ENCODE measurements around the gene SIK3.
"Not testable (repeated sequence)": the region's sequence is repeated elsewhere in the genome, so short reads cannot be mapped to it uniquely, and the experiment has no call there.

The SIK3 gene

DNA sequence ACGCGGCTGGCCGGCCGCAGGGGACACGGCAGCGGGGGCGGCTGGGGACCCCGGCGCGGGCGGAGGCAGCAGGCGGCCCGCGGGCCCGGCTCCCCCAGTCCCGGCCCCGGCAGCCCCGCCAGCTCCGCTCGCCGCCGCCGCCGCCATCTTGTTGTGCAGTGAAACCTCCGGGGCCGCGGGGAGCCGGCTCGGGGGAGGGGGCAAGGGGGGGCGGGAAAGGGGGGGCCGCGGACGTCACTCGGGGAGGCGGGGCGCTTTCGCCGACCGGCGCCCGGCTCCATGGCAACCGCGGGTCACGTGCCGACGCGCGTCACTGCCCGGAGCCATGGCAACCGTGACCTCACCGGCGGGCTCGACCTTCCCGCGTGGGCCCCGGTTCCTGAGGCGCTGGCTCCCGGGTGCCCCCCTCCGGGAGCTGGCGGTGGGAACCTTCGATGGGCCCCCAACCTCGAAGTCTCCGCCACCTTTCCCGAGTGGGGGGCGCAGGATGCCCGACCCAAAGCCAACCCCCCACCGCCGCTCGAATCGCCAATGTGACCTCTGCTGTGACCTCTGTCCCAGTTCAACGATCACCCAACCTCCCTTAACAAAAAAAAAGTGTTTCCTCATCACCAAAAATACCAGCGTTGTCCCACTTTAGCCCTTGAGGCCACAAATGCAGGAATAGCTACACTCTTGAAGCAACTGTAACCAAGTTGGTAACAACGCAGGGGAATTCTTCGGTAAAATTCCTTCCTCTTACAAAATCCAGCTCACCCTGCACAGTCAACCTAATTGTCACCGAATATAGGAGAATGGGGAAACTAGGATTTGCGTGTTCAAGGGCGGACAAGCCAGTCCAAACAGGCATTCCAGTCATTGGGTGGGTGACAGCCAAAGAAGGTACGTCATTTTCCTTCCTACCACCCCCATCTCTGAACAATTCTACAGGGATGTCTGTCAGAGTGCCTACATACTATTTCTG, at the start of gene SIK3:
Gene SIK3 (minus strand): TSS at position 160 of the 964 bp plus-strand sequence. CDS start 13 bp downstream, at position 147.
- peak; percentile 90 for DNase-seq (ENCODE audit: low read depth)

DNA sequence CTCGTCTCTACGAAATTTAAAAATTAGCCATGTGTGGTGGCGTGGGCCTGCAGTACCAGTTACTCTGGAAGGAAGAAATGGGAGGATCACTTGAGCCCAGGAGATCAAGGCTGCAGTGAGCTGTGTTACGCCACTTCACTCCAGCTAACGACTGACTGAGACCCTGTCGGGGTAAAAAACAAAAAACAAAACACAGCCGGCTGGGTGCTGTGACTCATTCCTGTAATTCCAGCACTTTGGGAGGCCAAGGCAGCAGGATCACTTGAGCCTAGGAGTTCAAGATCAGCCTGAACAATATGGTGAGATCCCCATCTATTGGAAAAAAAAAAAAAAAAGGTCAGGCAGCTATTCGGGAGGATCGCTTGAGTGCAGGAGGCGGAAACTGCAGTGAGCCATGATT, 48.3 kb upstream of the SIK3 start:
- no peak for DNase-seq (ENCODE audit: low read depth)

DNA sequence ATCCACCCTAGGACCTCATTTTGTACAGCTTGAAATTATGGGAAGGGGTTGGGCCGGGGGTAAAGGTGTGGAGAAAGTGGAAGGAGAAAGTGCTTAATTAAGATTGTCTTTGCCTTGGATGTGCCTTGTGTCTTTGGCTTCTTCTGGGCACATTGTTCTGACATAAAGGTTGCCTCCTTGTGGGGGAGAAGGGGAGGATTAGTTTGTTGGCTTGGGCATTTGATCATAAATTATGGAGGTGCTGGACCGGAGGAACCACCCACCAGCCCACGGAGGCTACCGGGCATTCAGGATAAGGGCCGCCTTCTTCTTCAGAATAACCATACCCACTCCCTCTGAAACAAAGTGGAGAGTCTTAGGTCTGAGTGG, 47.1 kb upstream of the SIK3 start:
- DNase-seq (ENCODE audit: low read depth) = no peak

DNA sequence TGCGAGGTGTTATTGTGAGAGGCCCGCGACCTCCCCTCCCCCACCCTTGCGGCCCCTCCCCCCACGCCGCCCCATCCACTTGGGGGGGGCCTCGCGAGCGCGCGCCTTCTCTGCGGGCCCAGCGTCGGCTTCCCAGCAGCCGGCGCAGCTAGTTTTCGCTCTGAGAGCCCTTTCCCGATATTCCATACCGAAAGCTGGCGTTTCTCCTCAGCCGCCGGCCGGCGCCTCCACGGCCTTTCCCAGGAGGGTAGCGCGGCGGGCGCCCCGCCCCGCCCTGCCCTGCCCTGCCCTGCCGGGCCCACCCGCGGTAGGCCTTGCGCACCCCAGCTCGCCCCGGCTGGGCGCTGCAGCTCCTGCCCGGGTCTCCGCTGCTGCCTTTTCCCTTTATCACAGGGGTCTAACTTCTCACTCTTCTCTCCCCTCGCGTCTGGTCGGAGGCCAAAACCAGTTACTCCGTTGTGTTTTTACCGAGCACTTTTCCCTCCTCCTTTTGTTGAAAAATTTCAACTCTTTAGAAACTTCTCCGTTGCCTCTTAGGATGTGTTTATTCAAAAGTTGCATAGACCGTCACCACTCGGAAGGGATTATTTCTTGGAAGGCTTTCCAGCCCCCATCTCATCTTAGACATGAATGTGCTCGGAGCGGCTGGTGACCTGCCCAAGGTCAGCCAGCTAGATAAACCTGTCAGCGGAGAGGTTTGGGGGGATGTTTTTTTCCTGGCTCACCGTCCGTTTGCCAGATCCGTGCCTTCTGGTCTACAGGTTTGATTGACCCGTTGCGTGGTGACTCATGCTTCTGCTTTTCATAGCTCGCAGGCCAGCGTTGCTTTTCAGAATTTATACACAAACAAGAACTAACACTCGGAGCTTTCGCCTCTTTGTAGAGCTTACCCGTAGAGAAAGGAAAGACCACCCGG, 46.5 kb upstream of the SIK3 start:
- no peak for DNase-seq (ENCODE audit: low read depth)

DNA sequence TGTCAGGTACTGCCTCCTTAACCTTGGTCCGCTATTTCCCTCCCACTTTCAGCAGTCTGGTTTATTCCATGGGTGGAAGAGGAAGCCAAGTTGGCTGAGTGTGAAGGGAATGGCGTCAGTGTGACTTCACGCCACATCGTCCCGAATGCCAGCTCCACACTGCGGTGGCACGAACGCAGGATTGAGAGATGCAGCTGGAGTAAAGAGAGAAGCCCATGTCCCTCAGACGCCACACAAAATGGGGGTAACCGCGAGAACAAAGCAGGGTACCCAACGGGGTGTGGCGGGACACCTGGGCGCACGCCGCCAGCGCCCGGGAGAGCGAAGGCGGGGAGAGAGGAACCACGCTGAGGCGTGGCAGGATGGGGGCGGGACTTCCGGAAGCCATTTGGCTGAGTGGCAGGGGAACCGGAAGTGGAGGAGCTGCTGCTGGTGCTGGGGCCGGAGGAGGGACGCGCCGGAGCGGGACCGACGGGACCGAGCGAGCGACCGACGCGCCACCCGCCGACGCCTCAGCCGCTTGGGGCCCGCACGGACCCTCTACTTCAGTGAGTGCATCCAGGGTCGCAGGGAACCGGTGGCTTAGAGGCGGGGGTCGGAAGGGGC, 45.7 kb upstream of the SIK3 start, which contains the start of gene PAFAH1B2:
Gene PAFAH1B2 (plus strand): TSS at position 417 of the 606 bp plus-strand sequence. CDS start 8,161 bp downstream, outside the sequence.
- DNase-seq (ENCODE audit: low read depth) = peak; percentile 90

DNA sequence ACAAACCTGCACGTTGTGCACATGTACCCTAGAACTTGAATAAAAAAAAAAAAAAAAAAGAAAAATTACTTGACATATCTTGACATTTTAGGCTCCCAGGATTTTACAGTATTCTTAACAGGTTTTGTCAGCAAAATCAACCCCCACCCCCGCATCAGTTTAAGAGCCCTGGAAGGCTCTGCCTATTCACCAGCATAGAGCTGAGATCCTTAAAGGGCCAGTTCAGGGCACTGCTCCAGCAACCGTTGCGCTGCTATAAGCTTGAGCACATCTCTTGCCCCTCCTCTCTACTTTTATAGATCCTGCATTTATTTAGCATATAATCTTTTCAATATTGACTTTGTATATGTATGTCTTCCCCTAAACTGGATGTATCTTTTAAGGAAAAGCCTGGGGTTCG, 45.2 kb upstream of the SIK3 start:
- DNase-seq (ENCODE audit: low read depth) = no peak

DNA sequence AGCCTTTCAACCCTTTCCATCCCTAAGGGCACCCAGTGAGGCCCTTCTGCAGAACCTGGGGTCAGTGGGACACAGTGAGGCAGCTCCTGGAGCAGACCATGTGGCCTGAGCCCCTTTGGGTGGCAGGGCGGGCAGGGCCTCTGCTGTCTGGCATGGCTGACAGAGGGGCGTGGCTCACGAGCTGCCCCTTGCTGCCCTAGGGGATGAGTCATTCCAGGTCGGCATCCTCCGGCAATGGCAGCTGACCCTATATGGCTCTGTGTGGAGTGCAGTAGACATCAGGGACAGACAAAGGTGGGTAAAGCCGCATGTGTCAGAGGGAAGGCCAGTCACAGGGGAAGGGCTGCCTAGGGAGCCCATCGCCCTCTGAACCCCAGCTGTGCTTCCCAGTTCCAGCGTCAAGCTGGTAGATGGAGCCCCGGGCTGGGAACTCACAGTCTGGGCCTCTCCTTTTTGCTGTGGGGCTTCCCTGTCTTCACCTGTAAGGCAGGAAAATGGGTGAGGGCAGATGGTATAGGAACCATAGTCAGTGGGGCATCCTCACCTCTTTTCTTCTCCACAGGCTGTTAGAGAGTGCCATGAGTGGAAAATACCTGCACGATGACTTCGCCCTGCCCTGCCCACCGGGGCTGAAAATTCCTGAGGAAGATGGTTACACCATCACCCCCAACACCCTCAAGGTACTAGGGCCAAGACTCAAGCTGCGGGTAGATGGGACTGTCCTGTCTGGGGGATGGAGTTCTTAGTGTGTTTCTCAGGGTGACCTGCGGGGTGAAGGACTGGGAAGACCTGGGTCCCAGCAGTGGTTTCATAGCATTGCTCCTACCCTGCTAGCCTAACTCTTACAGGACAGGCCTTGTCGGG, 39.2 kb upstream of the SIK3 start:
- DNase-seq (ENCODE audit: low read depth) = not testable (repeated sequence)

DNA sequence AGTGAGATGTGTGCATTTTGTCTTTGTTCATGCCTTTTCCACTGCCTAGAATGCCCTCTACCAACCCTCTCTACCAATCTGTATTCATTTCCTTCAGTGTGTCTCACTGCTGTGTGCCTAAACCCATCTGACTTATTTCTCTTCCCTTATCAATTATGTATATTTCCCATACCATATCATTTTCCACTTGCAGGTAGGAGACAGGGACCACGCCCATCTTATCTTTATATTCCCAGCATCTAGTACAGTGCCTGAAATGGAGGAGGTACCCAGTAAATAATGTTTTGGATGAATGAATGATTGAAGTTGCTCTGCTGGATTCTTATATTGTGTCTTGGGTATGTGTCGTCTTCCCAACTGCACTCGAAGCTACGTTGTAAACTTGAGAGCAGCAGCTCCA, 36.8 kb upstream of the SIK3 start:
- not testable (repeated sequence) for DNase-seq (ENCODE audit: low read depth)

DNA sequence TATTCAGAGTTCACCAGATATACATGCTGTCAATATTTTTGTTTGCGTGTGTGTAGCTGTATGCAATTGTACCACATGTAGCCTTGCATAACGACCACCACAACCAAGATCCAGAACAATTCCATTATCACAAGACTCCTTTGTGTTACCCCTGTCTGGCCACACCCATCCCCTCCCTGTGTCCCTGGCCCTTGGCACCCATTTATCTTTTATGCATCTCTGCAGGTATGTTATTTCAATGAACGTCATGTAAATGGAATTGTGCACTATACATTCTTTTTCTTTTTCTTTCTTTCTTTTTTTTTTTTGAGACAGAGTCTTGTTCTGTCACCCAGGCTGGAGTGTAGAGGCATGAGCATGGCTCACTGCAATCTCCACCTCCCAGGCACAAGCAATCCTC, 36.2 kb upstream of the SIK3 start:
- no peak for DNase-seq (ENCODE audit: low read depth)

DNA sequence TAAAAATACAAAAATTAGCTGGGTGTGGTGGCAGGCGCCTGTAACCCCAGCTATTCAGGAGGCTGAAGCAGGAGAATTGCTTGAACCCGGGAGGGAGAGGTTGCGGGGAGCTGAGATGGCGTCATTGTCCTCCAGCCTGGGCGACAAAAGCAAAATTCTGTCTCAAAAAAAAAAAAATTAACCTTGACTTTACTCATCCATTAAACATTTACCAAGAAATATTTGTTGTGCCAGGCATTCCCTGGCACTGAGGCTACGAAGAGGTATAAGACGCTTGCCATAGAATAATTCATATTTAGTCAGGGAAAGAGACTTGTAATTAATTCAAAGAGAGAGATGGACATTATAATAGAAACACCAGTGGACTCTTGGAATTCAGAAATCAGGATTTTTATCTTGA, 32.7 kb upstream of the SIK3 start:
- DNase-seq (ENCODE audit: low read depth) = no peak

DNA sequence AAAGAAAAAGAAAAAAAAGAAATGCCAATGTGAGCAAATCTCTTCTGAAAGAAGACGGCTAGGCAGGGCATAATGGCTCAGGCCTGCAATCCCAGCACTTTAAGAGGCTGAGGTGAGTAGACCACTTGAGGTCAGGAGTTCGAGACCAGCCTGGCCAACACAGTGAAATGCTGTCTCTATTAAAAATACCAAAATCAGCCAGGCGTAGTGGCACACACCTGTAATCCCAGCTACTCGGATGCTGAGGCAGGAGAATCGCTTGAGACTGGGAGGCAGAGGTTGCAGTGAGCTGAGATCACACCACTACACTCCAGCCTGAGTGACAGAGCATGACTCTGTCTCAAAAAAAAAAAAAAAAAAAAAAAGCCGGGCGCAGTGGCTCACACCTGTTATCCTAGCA, 32.2 kb upstream of the SIK3 start:
- not testable (repeated sequence) for DNase-seq (ENCODE audit: low read depth)

DNA sequence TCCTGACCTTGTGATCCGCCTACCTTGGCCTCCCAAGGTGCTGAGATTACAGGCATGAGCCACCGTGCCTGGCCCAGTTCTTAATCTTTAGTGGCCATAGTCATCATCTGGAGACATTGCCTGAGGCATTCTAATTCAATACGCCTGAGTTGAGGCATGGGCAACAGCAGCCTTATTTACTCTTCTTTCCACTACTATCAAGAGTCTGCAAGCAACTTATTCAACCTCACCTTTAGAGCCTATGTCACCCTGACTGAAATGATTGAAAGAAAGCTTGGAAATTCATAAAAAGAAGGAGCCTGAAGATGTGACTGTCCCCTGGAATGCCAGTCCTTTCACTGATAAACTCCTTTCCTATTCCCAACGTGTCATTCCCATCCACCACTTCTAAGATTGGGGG, 30.1 kb upstream of the SIK3 start:
- no peak for DNase-seq (ENCODE audit: low read depth)

DNA sequence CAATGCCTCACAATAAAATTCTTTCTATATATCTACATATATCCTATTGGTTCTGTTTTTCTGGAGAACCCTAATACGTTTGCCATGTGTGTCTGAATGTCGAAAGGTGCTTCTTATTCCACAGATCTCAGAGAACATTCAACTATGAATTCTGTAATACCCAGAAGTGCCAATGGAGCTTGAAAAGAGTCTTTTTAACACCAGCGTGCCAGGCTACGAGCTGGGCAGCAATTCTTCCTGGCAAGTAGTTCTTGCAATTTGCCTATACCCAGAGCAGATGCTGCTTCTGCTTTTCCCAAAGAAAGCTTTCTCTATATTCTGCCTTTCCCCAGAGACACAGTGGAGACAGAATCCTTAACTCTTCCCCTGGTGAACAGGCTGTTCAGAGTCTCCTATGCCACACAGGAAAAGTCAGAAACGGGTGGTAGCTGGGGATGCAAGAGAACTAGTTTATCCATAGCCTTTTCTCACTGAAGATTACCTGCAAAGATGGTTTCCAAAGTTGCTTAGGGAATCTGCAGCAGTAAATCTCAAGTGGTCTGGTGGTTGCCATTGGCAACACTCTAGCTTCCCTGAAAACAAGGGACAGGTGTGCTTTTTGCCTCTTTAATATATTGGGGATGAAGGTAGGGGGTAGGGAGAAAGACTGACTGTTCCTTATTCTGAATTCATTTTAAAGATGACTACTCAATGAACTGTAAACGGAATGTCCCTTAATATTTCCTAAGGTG, 29.1 kb upstream of the SIK3 start:
- DNase-seq (ENCODE audit: low read depth) = no peak

DNA sequence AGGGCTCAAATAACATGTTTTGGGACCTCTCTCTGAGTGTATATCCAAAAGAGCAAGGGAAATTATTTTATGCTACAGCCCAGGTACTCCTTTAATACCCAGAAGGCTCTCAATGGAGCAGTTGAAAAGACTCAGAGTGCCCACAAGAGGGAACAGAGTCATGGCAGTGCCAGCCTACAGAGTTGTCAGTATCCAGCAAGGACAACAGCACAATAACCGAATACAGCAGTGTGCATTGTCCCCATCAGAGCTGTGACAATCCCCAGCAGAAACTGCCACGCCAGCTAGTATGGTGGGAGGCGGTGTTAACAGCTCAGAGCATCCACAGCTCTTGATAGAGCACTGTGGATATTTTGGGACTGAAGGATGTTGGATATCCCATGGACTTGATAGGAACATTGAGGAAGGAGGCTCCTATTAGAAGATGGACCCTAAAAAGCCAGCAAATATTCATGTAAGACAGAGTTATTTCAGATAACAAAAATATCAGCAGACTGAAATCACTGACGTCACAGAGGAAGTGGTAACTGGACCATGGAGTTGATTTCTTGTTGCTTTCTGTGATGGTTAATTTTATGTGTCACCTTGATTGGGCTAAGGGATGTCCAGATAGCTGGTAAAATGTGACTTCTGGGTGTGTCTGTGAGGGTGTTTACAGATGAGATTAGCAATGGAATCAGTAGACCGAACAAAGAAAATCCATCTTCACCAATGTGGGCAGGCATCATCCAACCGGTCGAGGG, 28.2 kb upstream of the SIK3 start:
- DNase-seq (ENCODE audit: low read depth) = no peak

DNA sequence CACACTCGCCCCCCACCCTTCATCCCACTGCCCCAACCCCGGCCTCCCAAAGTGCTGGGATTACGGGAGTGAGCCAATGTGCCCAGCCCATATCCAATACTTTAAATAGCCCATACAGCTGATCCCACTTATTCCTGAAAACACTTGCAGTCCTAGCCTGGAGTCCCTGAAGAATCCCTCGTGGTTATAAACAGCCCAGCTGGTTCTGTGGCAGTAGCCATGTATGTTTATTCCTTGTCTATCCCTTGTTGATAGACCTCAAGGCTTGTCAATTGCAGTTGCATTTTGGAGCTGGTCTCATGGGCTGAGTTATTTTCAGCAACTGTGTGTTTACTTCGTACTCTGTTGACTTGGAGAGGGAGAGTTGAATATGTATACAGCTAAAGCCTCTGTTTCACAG, 24.3 kb upstream of the SIK3 start:
- DNase-seq (ENCODE audit: low read depth) = no peak

DNA sequence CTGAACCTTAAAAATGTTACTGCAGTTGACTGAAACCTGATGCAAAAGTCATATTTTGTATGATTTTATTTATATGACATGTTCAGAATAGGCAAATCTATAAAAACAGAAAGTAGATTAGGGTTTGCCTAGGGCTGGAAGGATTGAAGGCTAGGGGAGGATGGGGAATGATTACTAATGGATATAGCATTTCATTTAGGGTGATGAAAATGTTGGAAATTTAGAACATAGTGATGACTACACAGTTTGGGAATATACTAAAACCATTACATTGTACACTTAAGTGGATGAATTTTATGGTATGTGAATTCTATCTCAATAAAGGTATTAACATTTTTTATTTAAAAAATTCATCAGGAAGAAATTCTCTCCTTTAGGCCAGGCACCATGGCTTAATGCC, 22.9 kb upstream of the SIK3 start:
- DNase-seq (ENCODE audit: low read depth) = no peak

DNA sequence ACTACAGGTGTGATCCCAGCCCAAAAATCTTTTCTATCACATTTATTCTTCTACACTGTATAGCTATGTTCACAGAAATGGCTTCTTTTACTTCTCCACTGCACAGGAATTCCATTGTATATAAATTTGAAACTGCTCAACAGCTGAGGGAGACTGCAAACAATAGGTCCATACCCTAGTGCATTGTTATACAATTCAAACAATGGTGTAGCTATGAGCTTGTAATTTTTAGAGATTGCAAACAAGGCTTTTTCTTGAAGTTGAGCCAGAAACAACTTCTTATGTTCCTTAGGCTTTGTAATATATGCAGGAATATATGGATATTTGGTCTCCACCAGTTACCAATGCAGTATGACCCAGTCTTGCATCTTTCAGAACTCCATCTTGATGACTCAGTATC, 19.5 kb upstream of the SIK3 start:
- no peak for DNase-seq (ENCODE audit: low read depth)

DNA sequence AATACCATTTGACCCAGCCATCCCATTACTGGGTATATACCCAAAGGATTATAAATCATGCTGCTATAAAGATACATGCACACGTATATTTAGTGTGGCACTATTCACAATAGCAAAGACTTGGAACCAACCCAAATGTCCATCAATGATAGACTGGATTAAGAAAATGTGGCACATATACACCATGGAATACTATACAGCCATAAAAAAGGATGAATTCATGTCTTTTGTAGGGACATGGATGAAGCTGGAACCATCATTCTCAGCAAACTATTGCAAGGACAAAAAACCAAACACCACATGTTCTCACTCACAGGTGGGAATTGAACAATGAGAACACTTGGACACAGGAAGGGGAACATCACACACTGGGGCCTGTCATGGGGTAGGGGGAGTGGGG, 14.7 kb upstream of the SIK3 start:
- not testable (repeated sequence) for DNase-seq (ENCODE audit: low read depth)

DNA sequence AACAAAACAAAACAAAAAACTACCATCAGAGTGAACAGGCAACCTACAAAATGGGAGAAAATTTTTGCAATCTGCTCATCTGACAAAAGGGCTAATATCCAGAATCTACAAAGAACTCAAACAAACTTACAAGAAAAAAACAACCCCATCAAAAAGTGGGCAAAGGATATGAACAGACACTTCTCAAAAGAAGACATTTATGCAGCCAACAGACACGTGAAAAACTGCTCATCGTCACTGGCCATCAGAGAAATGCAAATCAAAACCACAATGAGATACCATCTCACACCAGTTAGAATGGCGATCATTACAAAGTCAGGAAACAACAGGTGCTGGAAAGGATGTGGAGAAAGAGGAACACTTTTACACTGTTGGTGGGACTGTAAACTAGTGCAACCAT, 14.3 kb upstream of the SIK3 start:
- not testable (repeated sequence) for DNase-seq (ENCODE audit: low read depth)
